OCI-LY3 (cell line): Measurements from ENCODE around the gene VWC2.

Experiments used
- H2AFZ ChIP-seq: fragments of 200-600, 300-600 bp; shearing (Covaris generic); 2 replicates; pipeline ENCODE4 v1.6.0; 2014; ENCODE audit warnings: antibody characterized with exemption, low read depth, low read length
- H3K27ac ChIP-seq: fragments of 200-600, 300-600 bp; sonication (generic); 2 replicates; pipeline ENCODE4 v1.5.1; 2014; ENCODE audit warnings: mild to moderate bottlenecking, low read length, moderate library complexity, mixed read lengths
- H3K27me3 ChIP-seq: fragments of 200-600, 300-600 bp; sonication (generic); 2 replicates; pipeline ENCODE4 v1.6.1; 2014; ENCODE audit warnings: low read depth, low read length, mixed read lengths
- H3K36me3 ChIP-seq: fragments of 200-600, 300-600 bp; sonication (generic); replicated peaks from 2 replicates; pipeline ENCODE3; 2014; ENCODE audit warnings: low read depth, low read length, mixed read lengths
- H3K4me1 ChIP-seq: fragments of 300-600, 200-600 bp; sonication (generic); 2 replicates; pipeline ENCODE4 v1.6.1; 2014; ENCODE audit warnings: low read length, mixed read lengths
- H3K4me2 ChIP-seq: fragments of 200-600, 300-600 bp; sonication (generic); 2 replicates; pipeline ENCODE4 v1.6.1; 2014; ENCODE audit warnings: low read length, mixed read lengths
- H3K4me3 ChIP-seq: fragments of 300-600, 200-600 bp; sonication (generic); 2 replicates; pipeline ENCODE4 v1.5.1; 2014; ENCODE audit warnings: antibody characterized with exemption, mild to moderate bottlenecking, low read length, moderate library complexity
- H3K79me2 ChIP-seq: fragments of 300-600, 200-600 bp; shearing (Covaris generic); 2 replicates; pipeline ENCODE4 v1.6.1; 2014; ENCODE audit warnings: mild to moderate bottlenecking, low read length, mixed read lengths
- H3K9ac ChIP-seq: fragments of 300-600, 200-600 bp; shearing (Covaris generic); 2 replicates; pipeline ENCODE4 v1.6.0; 2014; ENCODE audit warnings: mild to moderate bottlenecking, low read length, moderate library complexity
- H3K9me3 ChIP-seq: fragments of 200-600, 300-600 bp; shearing (Covaris generic); 2 replicates; pipeline ENCODE4 v1.6.1; 2014; ENCODE audit warnings: low read length, mixed read lengths; ENCODE audit not compliant: insufficient read depth
- H4K20me1 ChIP-seq: fragments of 200-600, 300-600 bp; sonication (generic); 2 replicates; pipeline ENCODE4 v1.6.1; 2016; ENCODE audit warnings: low read length, mixed read lengths; ENCODE audit not compliant: insufficient read depth
- EZH2phosphoT487 ChIP-seq: fragments of 200-600 bp; shearing (Covaris generic); IDR thresholded peaks from 2 replicates; pipeline ENCODE4 v1.6.1; 2018; ENCODE audit warnings: antibody characterized with exemption, mixed run types, low read depth
- TF ChIP-seq, protein P1 (sequence below): fragments of 200-600, 300-600 bp; sonication (generic); IDR thresholded peaks from 2 replicates; pipeline ENCODE4 v1.5.1; 2014; ENCODE audit warnings: antibody characterized with exemption, low read length, low read depth

The VWC2 gene

DNA sequence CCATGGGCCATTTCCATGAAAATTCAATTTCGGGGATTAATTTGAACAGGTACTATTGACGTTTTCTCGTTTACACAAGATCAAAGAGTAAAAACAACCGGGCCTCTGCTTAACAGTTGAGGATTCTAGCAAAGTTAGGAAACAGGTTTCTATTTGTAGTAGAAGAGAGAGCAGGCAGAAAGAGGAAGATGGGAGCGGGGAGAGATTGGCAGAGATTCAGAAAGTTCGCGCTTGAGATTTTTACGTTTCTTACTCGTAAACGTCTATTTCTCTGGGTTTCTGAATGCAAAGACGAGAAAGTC is 571 bp upstream of the VWC2 start:
- Histone ChIP-seq H3K4me3 (no peak overlapping the region), H2AFZ (no peak overlapping the region)

DNA sequence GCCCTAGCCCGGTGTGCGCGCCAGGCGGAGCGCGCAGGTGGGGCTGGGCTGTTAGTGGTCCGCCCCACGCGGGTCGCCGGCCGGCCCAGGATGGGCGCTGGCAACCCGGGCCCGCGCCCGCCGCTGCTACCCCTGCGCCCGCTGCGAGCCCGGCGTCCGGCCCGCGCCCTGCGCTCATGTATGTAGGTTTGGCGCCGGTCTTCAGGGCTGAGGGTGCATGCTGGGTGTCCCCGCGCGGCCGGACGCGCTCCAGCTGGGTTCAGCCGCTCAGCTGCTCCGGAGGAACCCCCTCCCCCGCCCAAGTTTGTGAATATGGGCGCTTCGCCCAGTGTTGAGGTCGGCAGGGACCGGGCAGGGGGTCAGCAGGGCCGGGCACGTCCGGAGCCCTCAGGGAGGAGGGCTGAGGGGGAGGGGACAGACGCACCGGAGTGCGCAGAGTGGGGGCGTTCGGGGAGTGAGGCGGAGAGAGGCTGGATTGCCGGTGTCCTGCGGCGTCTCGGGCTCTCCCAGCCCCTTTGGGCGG is 559 bp downstream of the VWC2 start:
- Histone ChIP-seq H3K4me1 (peaks cover 24% of the 10 kb centered on the region), H2AFZ (no peak overlapping the region), H3K27ac (no peak overlapping the region), H4K20me1 (no peaks in the 10 kb centered on the region), H3K9ac (no peak overlapping the region), H3K4me3 (no peak overlapping the region), H3K36me3 (no peaks in the 10 kb centered on the region), H3K9me3 (no peaks in the 10 kb centered on the region), H3K27me3 (0 out of 2 replicates have a peak, but pooled peaks cover 1% of the 10 kb centered on the region), H3K4me2 (no peak overlapping the region), H3K79me2 (no peaks in the 10 kb centered on the region)
- TF ChIP-seq, protein P1, sequence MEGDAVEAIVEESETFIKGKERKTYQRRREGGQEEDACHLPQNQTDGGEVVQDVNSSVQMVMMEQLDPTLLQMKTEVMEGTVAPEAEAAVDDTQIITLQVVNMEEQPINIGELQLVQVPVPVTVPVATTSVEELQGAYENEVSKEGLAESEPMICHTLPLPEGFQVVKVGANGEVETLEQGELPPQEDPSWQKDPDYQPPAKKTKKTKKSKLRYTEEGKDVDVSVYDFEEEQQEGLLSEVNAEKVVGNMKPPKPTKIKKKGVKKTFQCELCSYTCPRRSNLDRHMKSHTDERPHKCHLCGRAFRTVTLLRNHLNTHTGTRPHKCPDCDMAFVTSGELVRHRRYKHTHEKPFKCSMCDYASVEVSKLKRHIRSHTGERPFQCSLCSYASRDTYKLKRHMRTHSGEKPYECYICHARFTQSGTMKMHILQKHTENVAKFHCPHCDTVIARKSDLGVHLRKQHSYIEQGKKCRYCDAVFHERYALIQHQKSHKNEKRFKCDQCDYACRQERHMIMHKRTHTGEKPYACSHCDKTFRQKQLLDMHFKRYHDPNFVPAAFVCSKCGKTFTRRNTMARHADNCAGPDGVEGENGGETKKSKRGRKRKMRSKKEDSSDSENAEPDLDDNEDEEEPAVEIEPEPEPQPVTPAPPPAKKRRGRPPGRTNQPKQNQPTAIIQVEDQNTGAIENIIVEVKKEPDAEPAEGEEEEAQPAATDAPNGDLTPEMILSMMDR, result no peak
- TF ChIP-seq EZH2phosphoT487, result no peak

More for the DNA sequence above, 571 bp upstream of the VWC2 start:
- Histone ChIP-seq H3K36me3 (no peaks in the 10 kb centered on the region), H3K9ac (no peak overlapping the region), H3K27me3 (0 out of 2 replicates have a peak, but pooled peaks cover 6% of the 10 kb centered on the region), H3K79me2 (no peaks in the 10 kb centered on the region), H3K4me1 (peaks cover 18% of the 10 kb centered on the region), H3K9me3 (no peaks in the 10 kb centered on the region), H3K4me2 (no peak overlapping the region), H4K20me1 (no peaks in the 10 kb centered on the region), H3K27ac (no peak overlapping the region)
- no peak for TF ChIP-seq EZH2phosphoT487
- TF ChIP-seq, protein P1, result no peak

- TF ChIP-seq, protein P1, result no peak
- TF ChIP-seq EZH2phosphoT487, result no peak
- H3K27me3 ChIP-seq, result no peaks in the 10 kb centered on the region
- no peak overlapping the region for H2AFZ ChIP-seq
- H3K4me3 ChIP-seq, result no peak overlapping the region
- no peaks in the 10 kb centered on the region for H3K79me2 ChIP-seq
- no peaks in the 10 kb centered on the region for H3K36me3 ChIP-seq
- H3K27ac ChIP-seq, result no peak overlapping the region
- H3K4me1 ChIP-seq, result peaks cover 29% of the 10 kb centered on the region
- H3K9ac ChIP-seq, result no peak overlapping the region
- no peaks in the 10 kb centered on the region for H3K9me3 ChIP-seq
- no peak overlapping the region for H3K4me2 ChIP-seq
- H4K20me1 ChIP-seq, result no peaks in the 10 kb centered on the region
Observed at GRCh38 chr7:49774459-49775064, 1.1 kb downstream of the VWC2 start.

DNA sequence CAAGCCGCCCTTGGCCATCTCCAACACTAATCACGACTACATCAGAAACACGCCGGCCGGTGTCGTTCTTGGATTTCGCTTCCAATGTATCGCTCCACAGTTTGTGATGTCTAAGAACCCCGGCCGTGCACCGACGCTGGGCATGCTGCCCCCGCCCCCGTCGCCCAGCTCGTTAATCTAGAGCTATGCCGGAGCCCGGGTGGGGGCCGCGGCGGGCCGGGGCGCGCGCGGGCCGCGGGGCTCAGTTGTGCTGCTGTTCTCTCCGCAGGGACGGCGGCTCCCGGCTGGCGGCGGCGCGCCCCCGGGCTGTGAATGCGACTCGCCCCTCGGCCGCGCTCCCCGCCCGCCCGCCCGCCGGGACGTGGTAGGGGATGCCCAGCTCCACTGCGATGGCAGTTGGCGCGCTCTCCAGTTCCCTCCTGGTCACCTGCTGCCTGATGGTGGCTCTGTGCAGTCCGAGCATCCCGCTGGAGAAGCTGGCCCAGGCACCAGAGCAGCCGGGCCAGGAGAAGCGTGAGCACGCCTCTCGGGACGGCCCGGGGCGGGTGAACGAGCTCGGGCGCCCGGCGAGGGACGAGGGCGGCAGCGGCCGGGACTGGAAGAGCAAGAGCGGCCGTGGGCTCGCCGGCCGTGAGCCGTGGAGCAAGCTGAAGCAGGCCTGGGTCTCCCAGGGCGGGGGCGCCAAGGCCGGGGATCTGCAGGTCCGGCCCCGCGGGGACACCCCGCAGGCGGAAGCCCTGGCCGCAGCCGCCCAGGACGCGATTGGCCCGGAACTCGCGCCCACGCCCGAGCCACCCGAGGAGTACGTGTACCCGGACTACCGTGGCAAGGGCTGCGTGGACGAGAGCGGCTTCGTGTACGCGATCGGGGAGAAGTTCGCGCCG is 1.9 kb downstream of the VWC2 start:
- H3K9ac ChIP-seq, result no peak overlapping the region
- H2AFZ ChIP-seq, result no peak overlapping the region
- no peak overlapping the region for H3K4me3 ChIP-seq
- no peak overlapping the region for H3K4me2 ChIP-seq
- peaks cover 28% of the 10 kb centered on the region for H3K4me1 ChIP-seq
- no peaks in the 10 kb centered on the region for H3K9me3 ChIP-seq
- no peaks in the 10 kb centered on the region for H3K36me3 ChIP-seq
- no peaks in the 10 kb centered on the region for H3K79me2 ChIP-seq
- no peaks in the 10 kb centered on the region for H3K27me3 ChIP-seq
- no peak overlapping the region for H3K27ac ChIP-seq
- TF ChIP-seq, protein P1, result no peak
- no peak for TF ChIP-seq EZH2phosphoT487
- H4K20me1 ChIP-seq, result no peaks in the 10 kb centered on the region
